Measurements from ENCODE around the gene PLB1.

GRCh38 chr2:28565033-28565432 lies 69.2 kb downstream of the PLB1 start:
- TF ChIP-seq CTCF (IDR thresholded peaks at IDR 0.05), result no peak
- TF ChIP-seq POLR2A (IDR thresholded peaks at IDR 0.05), result no peak
- TF ChIP-seq EP300 (IDR thresholded peaks at IDR 0.05), result no peak
